ENCODE results near the gene LGI4.

LGI4 gene

DNA sequence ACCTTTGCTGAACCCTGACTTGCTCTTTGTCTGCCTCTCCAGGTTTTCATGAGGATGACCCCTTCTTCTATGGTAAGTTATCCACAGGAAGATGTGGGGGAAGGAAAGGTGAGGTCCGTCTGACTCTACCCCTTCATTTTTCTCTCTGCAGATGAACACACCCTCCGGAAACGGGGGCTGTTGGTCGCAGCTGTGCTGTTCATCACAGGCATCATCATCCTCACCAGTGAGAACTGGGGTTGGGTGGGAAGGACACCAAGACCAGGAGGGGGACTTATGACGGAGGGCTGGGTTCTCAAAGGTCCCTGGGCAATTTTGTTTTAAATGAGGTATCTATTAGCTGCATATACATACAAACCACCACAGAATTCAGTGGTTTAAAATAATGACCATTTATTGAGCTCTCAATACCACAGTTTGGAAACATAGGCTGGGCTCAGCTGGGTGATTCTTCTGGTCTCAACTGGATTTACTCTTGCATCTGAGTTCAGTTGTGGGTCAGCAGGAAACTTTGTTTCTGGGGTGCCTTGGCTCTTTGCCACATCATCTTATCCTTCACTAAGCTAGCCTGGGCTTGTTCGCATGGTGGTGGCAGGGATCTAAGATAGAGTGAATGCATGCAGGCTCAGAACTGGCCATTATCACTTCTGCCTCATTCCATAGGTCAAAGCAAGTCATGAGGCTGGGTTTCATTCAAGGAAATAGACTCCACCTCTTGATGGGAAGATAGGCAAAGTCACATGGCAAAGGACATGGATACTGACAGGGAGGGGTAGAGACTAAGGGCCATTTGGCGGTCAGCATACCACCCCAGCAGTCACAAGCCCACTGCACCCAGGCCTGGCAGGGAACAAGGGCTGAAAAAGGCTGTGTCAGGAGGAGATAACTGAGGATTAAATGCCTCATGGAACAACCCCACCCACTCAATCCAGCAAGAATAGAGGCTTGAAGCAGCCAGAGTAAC is 31.5 kb upstream of the LGI4 start:
- Mint-ChIP-seq H3K27ac (peak overlapping the region; percentile 81), H3K36me3 (peaks cover 53% of the 10 kb centered on the region), H3K27me3 (no peaks in the 10 kb centered on the region), H3K4me1 (peaks cover 49% of the 10 kb centered on the region), H3K4me3 (peak overlapping the region; percentile 59), H3K9me3 (peaks cover 4% of the 10 kb centered on the region)

DNA sequence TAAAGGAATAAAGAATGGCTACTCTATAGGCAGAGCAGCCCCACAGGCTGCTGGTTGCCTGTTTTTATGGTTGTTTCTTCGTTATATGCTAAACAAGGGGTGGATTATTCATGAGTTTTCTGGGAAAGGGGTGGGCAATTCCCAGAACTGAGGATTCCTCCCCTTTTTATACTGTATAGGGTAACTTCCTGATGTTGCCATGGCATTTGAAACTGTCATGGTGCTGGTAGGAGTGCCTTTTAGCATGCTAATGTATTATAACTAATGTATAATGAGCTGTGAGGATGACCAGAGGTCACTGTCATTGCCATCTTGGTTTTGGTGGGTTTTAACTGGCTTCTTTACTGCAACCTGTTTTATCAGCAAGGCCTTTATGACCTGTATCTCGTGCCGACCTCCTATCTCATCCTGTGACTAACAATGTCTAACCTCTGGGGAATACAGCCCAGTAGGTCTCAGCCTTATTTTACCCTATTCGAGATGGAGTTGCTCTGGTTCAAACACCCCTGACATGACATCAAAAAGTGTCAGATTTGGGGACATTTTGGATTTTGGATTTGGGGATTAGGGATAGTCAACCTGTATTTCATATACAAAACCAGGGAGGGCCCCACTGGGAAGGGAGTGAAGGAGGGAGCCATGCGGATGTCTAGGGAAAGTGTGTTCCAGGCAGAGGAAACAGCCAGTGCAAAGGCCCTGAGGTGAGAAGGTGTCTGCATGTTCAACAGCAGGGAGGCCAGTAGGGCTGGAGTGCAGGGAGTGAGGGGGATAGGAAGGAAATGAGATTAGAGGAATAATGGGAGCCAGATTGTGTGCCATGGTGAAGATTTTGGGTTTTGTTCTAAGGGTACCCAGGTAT is 30.6 kb upstream of the LGI4 start:
- Mint-ChIP-seq H3K27me3 (no peaks in the 10 kb centered on the region), H3K9me3 (peaks cover 4% of the 10 kb centered on the region), H3K4me3 (peak overlapping the region; percentile 11), H3K36me3 (peaks cover 58% of the 10 kb centered on the region), H3K4me1 (peaks cover 55% of the 10 kb centered on the region), H3K27ac (peak overlapping the region; percentile 41)

DNA sequence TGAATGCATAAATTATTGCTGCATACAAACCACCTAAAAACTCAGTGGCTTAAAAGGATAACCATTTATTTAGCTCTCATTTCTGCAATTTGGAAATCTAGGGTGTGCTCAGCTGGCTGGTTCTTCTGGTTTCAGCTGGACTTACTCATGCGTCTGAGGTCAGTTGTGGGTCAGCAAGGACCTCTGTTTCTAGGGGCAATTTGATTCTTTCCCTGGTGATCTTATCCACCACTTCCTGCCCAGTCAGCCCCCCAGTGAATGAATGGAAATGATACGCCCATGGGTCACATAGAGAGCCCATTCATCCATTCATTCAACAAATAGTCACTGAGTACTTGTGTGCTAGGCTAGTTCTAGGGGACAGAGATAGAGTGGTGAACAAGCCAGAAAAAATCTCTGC is 29.6 kb upstream of the LGI4 start:
- peaks cover 59% of the 10 kb centered on the region for H3K36me3 Mint-ChIP-seq
- H3K4me1 Mint-ChIP-seq: peaks cover 58% of the 10 kb centered on the region
- H3K4me3 Mint-ChIP-seq: no peak overlapping the region
- peaks cover 4% of the 10 kb centered on the region for H3K9me3 Mint-ChIP-seq
- peak overlapping the region; percentile 68 for H3K27ac Mint-ChIP-seq
- no peaks in the 10 kb centered on the region for H3K27me3 Mint-ChIP-seq

DNA sequence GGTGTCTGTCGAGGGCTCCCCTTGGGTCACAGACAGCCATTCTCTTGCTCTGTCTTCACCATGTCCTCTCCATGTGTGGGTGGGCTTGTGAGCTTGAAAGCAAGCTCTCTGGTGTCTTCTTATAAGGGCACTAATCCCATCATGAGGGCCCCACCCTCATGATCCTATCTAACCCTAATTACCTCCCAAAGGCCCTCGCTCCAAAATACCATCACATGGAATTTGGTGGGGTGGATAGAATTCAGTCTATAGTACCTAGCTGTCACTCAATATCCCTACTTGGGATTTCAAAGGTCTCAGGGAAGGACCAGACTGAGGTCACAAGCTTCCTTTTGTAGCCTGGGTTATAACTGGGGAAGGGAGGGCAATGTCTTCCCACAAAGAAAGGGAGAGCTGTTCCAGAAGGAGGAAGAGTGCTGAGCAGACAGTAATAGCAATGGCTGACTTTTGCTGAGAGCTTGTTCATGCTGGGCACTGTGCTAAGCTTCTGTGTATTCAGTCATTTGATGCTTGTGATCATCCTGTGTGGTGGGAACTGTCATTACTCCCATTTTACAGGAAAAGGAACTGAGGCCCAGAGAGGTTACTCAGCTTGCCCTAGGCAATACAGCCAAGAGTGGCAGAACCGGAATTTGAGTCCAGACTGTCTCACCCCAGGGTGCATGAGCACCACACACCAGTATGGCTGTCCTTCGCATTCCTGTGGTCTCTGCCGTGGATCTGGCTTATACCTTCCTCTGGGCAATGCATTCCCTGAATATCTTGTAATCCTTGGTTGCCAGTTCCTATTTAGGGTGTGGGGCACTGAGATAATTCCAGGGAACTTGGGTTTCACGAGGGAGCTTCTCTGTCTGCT is 27.8 kb upstream of the LGI4 start:
- no peaks in the 10 kb centered on the region for H3K27me3 Mint-ChIP-seq
- H3K36me3 Mint-ChIP-seq: peaks cover 66% of the 10 kb centered on the region
- H3K27ac Mint-ChIP-seq: peak overlapping the region; percentile 46
- H3K4me3 Mint-ChIP-seq: no peak overlapping the region
- H3K9me3 Mint-ChIP-seq: peaks cover 4% of the 10 kb centered on the region
- peaks cover 64% of the 10 kb centered on the region for H3K4me1 Mint-ChIP-seq

DNA sequence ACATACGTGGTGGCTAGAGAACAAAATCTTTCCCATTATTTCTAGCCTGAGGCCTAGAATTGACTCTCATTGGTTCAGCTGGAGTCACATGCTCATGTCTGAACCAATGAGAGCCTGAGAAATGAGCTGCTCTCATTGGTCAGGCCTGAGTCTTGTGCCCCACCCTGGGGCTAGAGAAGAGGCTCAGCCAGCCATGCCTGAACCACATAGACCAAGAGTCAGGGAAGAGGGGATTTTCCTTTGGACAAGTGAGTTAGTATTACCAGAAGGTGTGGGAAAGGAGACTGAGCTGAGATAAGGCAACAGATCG is 26.5 kb upstream of the LGI4 start:
- Mint-ChIP-seq H3K4me3 (no peak overlapping the region), H3K27me3 (no peaks in the 10 kb centered on the region), H3K4me1 (peaks cover 63% of the 10 kb centered on the region), H3K9me3 (peaks cover 4% of the 10 kb centered on the region), H3K27ac (peak overlapping the region; percentile 63), H3K36me3 (peaks cover 65% of the 10 kb centered on the region)

DNA sequence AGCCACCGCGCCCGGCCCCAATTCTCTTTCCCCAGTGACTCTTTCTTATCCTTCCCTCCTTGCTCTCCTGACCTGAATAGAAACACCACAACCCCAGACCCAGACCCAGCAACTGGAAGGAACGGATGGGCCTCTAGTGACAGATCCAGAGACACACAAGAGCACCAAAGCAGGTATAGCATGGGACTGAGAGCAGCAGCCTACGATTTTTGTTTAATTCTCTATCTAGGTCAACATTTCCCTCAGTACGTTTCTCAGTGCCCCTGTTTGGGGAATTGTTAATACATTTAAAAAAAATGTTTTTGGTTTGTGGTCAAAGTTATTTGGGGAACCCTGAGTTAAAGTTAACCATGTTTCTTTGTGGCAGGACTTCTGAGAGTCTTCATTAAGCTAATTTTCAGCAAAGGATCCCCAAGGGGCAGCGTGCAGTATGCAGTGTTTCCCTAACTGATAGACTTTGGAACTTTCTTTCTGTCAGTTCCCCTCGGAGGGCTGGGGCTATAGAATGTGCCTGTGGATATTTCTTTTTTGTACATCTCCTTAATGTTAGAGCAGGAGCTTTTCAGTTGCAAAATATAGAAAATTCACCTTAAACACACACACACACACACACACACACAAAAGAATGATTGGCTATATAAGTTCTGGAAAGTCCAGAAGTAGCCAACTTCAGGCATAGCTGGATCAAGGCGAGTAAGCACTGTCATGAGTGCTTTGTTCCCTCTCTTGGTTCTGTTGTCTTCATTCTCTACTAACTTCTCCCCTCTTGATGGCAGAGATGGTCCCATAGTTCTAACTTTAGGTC is 26.0 kb upstream of the LGI4 start:
- peaks cover 4% of the 10 kb centered on the region for H3K9me3 Mint-ChIP-seq
- peaks cover 66% of the 10 kb centered on the region for H3K4me1 Mint-ChIP-seq
- peaks cover 65% of the 10 kb centered on the region for H3K36me3 Mint-ChIP-seq
- H3K27me3 Mint-ChIP-seq: no peaks in the 10 kb centered on the region
- no peak overlapping the region for H3K4me3 Mint-ChIP-seq
- no peak overlapping the region for H3K27ac Mint-ChIP-seq

DNA sequence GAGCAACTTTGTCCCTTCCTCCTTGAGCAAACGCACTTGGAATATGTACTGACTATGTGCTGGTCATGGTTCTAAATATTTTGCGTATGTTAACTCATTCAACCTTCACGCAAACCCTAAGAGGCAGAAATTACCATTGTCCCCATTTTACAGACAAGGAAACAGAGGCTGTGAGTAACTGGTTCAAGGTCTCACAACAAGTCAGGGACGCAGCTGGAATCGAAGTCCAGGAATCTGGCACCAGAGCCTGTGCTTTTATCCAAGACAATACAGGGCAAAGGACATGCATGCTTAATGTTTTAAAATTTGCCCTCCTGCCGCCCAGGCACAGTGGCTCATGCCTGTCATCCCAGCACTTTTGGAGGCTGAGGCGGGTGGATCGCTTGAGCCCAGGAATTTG is 24.7 kb upstream of the LGI4 start:
- Mint-ChIP-seq H3K36me3 (peaks cover 58% of the 10 kb centered on the region), H3K27me3 (no peaks in the 10 kb centered on the region), H3K27ac (peak overlapping the region; percentile 17), H3K9me3 (no peaks in the 10 kb centered on the region), H3K4me1 (peaks cover 63% of the 10 kb centered on the region), H3K4me3 (peak overlapping the region; percentile 73)

DNA sequence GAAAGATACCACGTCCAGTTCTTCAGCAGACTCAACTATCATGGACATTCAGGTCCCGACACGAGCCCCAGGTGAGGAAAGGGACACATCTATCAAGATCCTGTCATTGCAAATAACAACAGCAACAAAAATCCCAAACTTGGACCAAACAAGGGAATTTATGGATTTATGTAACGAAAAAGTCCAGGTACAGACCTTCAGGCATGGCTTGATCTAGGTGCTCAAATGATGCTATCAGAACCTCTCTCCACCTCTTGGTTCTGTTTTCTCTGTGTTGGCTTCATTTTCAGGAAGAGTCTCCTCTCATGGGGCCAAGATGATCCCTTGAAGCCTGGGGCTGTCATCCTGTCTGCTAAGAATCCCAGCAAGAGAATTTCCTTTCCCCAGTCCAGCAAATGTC is 22.6 kb upstream of the LGI4 start:
- Mint-ChIP-seq H3K4me3 (peak overlapping the region; percentile 99), H3K27ac (peak overlapping the region; percentile 84), H3K36me3 (peaks cover 41% of the 10 kb centered on the region), H3K9me3 (no peaks in the 10 kb centered on the region), H3K27me3 (no peaks in the 10 kb centered on the region), H3K4me1 (peaks cover 61% of the 10 kb centered on the region)

DNA sequence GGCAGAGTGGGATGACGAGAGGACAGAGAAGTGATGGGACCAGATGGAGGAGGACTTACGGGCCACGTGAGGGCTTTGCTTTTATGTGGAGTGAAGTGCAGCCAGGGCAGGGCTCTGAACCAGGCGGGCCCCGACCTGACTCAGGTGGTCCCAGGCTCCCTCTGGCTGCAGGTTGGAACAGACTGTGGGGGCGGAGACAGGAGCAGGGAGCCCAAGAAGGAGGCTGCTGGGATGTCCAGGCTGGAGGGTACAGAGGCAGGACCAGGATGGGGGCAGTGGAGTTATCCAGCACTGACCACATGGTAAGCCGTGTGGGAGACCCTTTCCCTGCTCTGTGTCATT is 21.8 kb upstream of the LGI4 start:
- H3K27ac Mint-ChIP-seq: peak overlapping the region; percentile 100
- H3K27me3 Mint-ChIP-seq: no peaks in the 10 kb centered on the region
- peaks cover 60% of the 10 kb centered on the region for H3K4me1 Mint-ChIP-seq
- peak overlapping the region; percentile 99 for H3K4me3 Mint-ChIP-seq
- peaks cover 35% of the 10 kb centered on the region for H3K36me3 Mint-ChIP-seq
- H3K9me3 Mint-ChIP-seq: no peaks in the 10 kb centered on the region

DNA sequence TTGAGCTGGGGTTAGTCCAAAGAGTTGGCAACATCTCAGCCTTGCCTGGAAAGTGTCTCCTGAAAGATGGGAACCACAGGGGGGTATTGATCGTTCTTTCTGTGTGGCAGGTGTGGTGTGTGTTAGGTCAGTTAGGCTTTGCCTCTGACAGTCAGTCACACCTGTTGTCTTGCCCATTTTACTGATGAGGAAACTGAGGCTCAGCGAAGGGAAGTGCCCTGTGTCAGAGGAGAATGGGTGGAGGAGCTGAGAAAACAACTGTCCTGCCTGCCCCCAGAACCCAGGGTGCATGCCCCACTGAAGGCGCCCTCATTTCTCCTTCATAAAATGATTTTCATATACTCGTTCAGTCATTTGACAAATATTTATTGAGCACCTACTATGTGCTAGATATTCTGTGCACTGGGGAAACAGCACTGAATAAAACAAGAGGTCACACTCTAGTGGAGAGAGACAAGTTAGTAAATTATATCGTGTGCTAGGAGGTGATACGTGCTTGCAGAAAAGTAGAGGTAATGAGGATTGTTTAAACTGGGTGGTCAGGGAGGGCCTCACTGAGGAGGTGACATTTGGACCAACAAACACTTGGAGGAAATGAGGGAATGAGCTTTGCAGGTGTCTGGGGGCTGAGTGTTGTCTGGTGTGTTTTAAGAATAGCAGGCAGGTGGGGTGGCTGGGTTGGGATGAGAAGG is 21.3 kb upstream of the LGI4 start:
- Mint-ChIP-seq H3K4me3 (peak overlapping the region; percentile 99), H3K27me3 (no peaks in the 10 kb centered on the region), H3K9me3 (no peaks in the 10 kb centered on the region), H3K27ac (peak overlapping the region; percentile 100), H3K36me3 (peaks cover 29% of the 10 kb centered on the region), H3K4me1 (peaks cover 55% of the 10 kb centered on the region)

DNA sequence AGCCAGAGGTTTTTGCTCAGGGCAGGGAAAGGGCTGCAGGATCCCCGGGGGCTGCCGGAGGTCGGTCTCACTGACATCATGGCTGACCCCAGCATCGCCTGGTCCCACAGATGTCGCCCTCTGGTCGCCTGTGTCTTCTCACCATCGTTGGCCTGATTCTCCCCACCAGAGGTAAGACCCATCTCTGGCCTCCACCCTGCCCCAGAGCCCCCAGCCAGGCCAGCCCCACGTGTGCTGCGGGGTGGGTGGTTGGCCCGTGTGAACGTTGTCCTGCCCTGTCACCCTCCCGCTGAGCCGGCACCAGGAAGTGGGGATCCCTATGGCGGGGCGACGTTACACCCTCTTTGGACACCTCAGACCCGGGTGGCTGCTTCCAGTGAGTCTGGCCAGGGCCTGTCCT is 20.6 kb upstream of the LGI4 start:
- no peaks in the 10 kb centered on the region for H3K9me3 Mint-ChIP-seq
- peak overlapping the region; percentile 100 for H3K27ac Mint-ChIP-seq
- peak overlapping the region; percentile 99 for H3K4me3 Mint-ChIP-seq
- peaks cover 52% of the 10 kb centered on the region for H3K4me1 Mint-ChIP-seq
- H3K36me3 Mint-ChIP-seq: peaks cover 27% of the 10 kb centered on the region
- H3K27me3 Mint-ChIP-seq: no peaks in the 10 kb centered on the region

DNA sequence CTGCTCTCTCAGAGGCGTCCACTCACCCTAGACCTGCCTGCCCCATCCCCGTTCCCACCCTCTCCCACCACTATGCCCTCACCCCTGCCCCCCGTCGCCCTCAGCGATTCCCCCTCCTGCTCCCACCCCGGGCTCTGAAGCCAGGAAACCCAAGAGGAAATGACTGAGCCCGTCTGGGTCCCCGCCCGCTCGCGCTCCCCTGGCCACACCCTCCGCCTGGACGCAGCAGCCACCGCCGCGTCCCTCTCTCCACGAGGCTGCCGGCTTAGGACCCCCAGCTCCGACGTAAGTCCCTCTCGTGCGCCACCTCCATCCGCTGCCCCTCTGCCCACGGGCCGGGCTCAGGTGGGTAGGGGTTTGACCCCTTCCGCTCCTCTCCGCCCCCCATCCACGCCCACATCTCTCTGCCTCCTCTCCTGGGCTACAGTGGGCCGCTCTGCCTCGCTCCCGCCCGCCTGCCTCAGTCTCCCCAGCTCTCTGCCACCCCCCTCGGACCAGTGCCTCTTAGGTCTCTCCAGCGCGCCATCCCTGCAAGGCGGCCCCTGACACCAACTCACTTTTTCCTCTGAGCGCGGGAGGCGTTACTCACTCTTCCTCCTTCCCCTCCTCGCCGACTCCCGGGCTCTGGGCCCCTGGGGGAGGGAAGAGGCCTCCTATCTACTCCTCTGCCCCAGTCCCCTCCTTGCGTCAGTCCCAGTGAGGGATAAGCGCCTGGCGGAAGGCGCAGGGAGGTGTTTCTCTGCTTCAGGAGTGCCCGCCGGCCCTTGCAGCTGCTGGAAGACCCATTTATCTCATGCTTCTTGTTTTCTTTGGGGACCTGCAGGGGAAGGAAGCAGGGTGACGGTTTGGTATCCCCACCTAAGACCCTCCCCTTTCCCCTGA is 19.9 kb upstream of the LGI4 start, which contains the start of gene FXYD5:
Gene FXYD5 (plus strand): TSS at position 211 of the 882 bp plus-strand sequence. CDS start 816 bp downstream, outside the sequence.
- H3K4me3 Mint-ChIP-seq: peak within 1 kb of the TSS; percentile 99
- H3K9me3 Mint-ChIP-seq: no peaks in the 10 kb centered on the region
- peaks cover 27% of the 10 kb centered on the region for H3K36me3 Mint-ChIP-seq
- H3K27me3 Mint-ChIP-seq: no peaks in the 10 kb centered on the region
- peak within 1 kb of the TSS; percentile 100 for H3K27ac Mint-ChIP-seq
- H3K4me1 Mint-ChIP-seq: peaks cover 50% of the 10 kb centered on the region

DNA sequence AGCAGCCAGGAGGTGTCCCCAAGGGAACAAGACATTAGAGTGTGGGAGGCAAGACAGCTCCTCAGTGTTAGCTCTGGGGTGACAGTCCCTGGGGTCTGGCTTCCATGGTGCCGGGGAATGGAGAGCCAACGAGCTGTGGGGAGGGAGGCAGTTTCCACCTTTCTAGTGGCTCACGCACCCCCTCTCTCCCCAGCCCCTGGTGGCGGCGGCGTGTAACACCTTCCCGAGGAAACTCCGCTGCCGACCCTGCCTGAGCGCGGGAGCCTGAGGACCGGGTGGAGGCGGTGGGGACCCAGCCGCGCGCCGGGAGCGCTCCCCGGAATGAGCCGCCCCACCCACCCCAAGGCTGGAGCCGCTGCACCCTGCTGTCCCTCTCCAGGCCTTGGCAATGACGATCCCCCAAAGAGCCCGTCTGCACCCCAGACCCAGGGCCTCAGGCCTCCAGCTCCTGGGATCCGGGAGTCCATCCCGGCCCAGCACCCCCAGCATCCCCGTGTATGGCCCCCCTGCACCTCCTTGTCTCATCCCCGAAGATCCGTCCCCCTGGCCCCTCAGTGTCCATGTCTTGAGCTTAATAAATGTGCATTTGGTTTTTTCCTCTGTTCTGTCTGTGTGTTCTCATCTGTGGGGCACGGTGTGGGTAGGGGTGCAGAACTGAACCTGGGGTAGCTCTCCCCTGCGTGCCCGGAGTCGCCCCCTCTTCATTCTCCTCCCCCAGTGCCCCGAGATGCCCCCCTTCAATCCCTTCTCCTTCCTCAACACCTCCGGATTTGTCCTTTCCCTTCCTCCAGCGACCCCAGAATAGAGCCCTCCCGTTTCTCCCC is 19.1 kb upstream of the LGI4 start:
- Mint-ChIP-seq H3K27me3 (no peaks in the 10 kb centered on the region), H3K4me3 (peak overlapping the region; percentile 99), H3K9me3 (no peaks in the 10 kb centered on the region), H3K27ac (peak overlapping the region; percentile 100), H3K36me3 (peaks cover 21% of the 10 kb centered on the region), H3K4me1 (peaks cover 43% of the 10 kb centered on the region)

Measured in activated naive CD4-positive, alpha-beta T cell treated with anti-CD3 and anti-CD28 coated beads, Interleukin-2, amount 50 U/mL, for 24 hours (primary cell).